HepG2 (cell line): ENCODE results near the gene FBXO9. TPM values are rescaled to one million over a fixed set of nuclear protein-coding genes. Genes with fewer than 3 reads are reported as not detected.

Experiments used
- AGO1 ChIP-seq: fragments of 200-400 bp; formaldehyde crosslinking; IDR thresholded peaks from 2 replicates; pipeline ENCODE4 v1.6.1; 2017; ENCODE audit warnings: mild to moderate bottlenecking, low read depth, low read length, moderate library complexity; ENCODE audit not compliant: poor library complexity, severe bottlenecking
- CERS6 ChIP-seq: sonication (generic); formaldehyde crosslinking; IDR thresholded peaks from 2 replicates; pipeline ENCODE4 v1.5.0; 2020; ENCODE audit warnings: missing genetic modification reagents
- DNMT1 ChIP-seq: sonication (generic); formaldehyde crosslinking; IDR thresholded peaks from 2 replicates; pipeline ENCODE4 v1.5.1; 2020; ENCODE audit warnings: mild to moderate bottlenecking, missing genetic modification reagents
- EHMT2 ChIP-seq: fragments of 200-600 bp; sonication (generic); IDR thresholded peaks from 2 replicates; pipeline ENCODE4 v1.7.0; 2017; ENCODE audit warnings: antibody characterized with exemption, low read depth, low read length, borderline replicate concordance
- FOXP1 ChIP-seq, 2 experiments: fragments of 450-650 bp in 1 of 2; IDR thresholded peaks; 2 replicates each; pipeline ENCODE4 v1.6.1; 2017 to 2018; ENCODE audit warnings: antibody characterized with exemption in 1 of 2
- HCFC1 ChIP-seq: fragments of 150-350 bp; IDR thresholded peaks from 2 replicates; pipeline ENCODE4 v1.6.1; 2014; ENCODE audit warnings: low read depth, low read length
- NCOA1 ChIP-seq: sonication (generic); formaldehyde crosslinking; IDR thresholded peaks from 2 replicates; pipeline ENCODE4 v1.9.0; 2021; ENCODE audit warnings: missing genetic modification reagents
- RBFOX2 ChIP-seq: fragments of 200-400 bp; formaldehyde crosslinking; IDR thresholded peaks from 2 replicates; pipeline ENCODE4 v1.6.1; 2017; ENCODE audit warnings: low read depth, mild to moderate bottlenecking, low read length
- SMARCC2 ChIP-seq: fragments of 450-650 bp; IDR thresholded peaks from 2 replicates; pipeline ENCODE4 v1.6.1; 2017; ENCODE audit warnings: antibody characterized with exemption, mild to moderate bottlenecking
- SRSF1 ChIP-seq: fragments of 200-400 bp; formaldehyde crosslinking; optimal IDR thresholded peaks from 2 replicates; pipeline ENCODE3; 2017; ENCODE audit warnings: mild to moderate bottlenecking, low read depth, low read length, moderate library complexity
- STAT6 ChIP-seq: sonication (generic); formaldehyde crosslinking; IDR thresholded peaks from 2 replicates; pipeline ENCODE4 v1.4.0; 2020; ENCODE audit warnings: missing genetic modification reagents, mild to moderate bottlenecking, borderline replicate concordance
- THAP7 ChIP-seq: sonication (generic); formaldehyde crosslinking; IDR thresholded peaks from 2 replicates; pipeline ENCODE4 v1.8.1; 2023; ENCODE audit warnings: mild to moderate bottlenecking, missing genetic modification reagents
- XRCC5 ChIP-seq: fragments of 200-400 bp; formaldehyde crosslinking; optimal IDR thresholded peaks from 2 replicates; pipeline ENCODE3; 2017; ENCODE audit warnings: mild to moderate bottlenecking, low read length
- ZKSCAN8 ChIP-seq: IDR thresholded peaks from 2 replicates; pipeline ENCODE4 v1.6.1; 2016; ENCODE audit warnings: borderline replicate concordance, missing genetic modification reagents, missing compliant biosample characterization
- ZNF3 ChIP-seq: IDR thresholded peaks from 2 replicates; pipeline ENCODE4 v1.7.0; 2017; ENCODE audit warnings: inconsistent platforms
- ZNF362 ChIP-seq: sonication (generic); formaldehyde crosslinking; IDR thresholded peaks from 2 replicates; pipeline ENCODE4 v1.4.0; 2020; ENCODE audit warnings: missing genetic modification reagents, mild to moderate bottlenecking, borderline replicate concordance
- ZNF441 ChIP-seq: sonication (generic); formaldehyde crosslinking; IDR thresholded peaks from 2 replicates; pipeline ENCODE4 v1.7.0; 2021; ENCODE audit warnings: missing genetic modification reagents, borderline replicate concordance
- ZNF496 ChIP-seq: sonication (generic); formaldehyde crosslinking; IDR thresholded peaks from 2 replicates; pipeline ENCODE4 v1.8.1; 2023; ENCODE audit warnings: mild to moderate bottlenecking, moderate library complexity, missing genetic modification reagents; ENCODE audit not compliant: insufficient replicate concordance
- ZNF512B ChIP-seq: sonication (generic); formaldehyde crosslinking; IDR thresholded peaks from 2 replicates; pipeline ENCODE4 v1.5.1; 2020; ENCODE audit warnings: missing genetic modification reagents, mild to moderate bottlenecking, borderline replicate concordance
- ZSCAN20 ChIP-seq: sonication (generic); formaldehyde crosslinking; IDR thresholded peaks from 2 replicates; pipeline ENCODE4 v1.4.0; 2020; ENCODE audit warnings: missing genetic modification reagents, mild to moderate bottlenecking, borderline replicate concordance
- polyA plus RNA-seq, 8 experiments: library from polyadenylated mRNA; depleted of rRNA in 3 of 8; stranded (reverse) in 7 of 8; unstranded in 1 of 8; fragments of >200 nt; fragmentation: Illumina TruSeq in 4 of 8; extraction: Trizol in 4 of 8; gene quantifications; 2 replicates each; pipeline versions ENCODE4 v1.2.1 to v1.2.3, GENCODE V29; 2011 to 2016; ENCODE audit warnings: low read depth in 4 of 8, missing spikeins in 1 of 8, mixed read lengths in 1 of 8; ENCODE audit not compliant: insufficient read depth in 1 of 8
- total RNA-seq, 5 experiments: library from RNA; depleted of rRNA; stranded (reverse); fragments of >200 nt; fragmentation: Illumina TruSeq; extraction: Trizol; gene quantifications; 2 replicates each; pipeline ENCODE4 v1.2.3, GENCODE V29; 2016; ENCODE audit warnings: low read depth in 1 of 5

FBXO9 gene
- total and polyA plus RNA-seq, 2 of the 13 experiments (the other 11 are each of a cell fraction or from before 2014, with no cell fraction given): 64.3 to 98.4 TPM

- TF ChIP-seq STAT6 (CRISPR knock-in tag): peak; percentile 70; the same call in 1 of the 2 replicates
- TF ChIP-seq CERS6: 0 out of 2 replicates have a peak, but pooled peaks have one; percentile 18
- no peak for TF ChIP-seq SMARCC2
- peak; percentile 26; the same call in 1 of the 2 replicates for TF ChIP-seq ZNF441 (CRISPR knock-in tag)
- TF ChIP-seq DNMT1: peak; percentile 51
- 0 out of 2 replicates have a peak, but pooled peaks have one; percentile 15 for TF ChIP-seq ZKSCAN8 (CRISPR knock-in tag)
- no peak; the same call in 1 of the 2 replicates for TF ChIP-seq HCFC1
- TF ChIP-seq RBFOX2: peak; percentile 94
- no peak for TF ChIP-seq FOXP1 (IDR thresholded peaks at IDR 0.05)
- TF ChIP-seq FOXP1 (CRISPR knock-in tag; IDR thresholded peaks at IDR 0.05): no peak
- TF ChIP-seq AGO1: peak; percentile 18
- 0 out of 2 replicates have a peak, but pooled peaks have one; percentile 32 for TF ChIP-seq THAP7 (CRISPR knock-in tag)
- TF ChIP-seq XRCC5: no peak
- TF ChIP-seq NCOA1 (CRISPR knock-in tag): peak; percentile 71
- TF ChIP-seq ZNF512B (CRISPR knock-in tag): no peak
- TF ChIP-seq ZSCAN20 (CRISPR knock-in tag): 0 out of 2 replicates have a peak, but pooled peaks have one; percentile 23
- TF ChIP-seq SRSF1: peak; percentile 45
- TF ChIP-seq ZNF362: no peak
- TF ChIP-seq EHMT2: no peak
- no peak for TF ChIP-seq ZNF496 (CRISPR knock-in tag)
- no peak for TF ChIP-seq ZNF3
These were observed at the start of gene FBXO9 (continued) for GRCh38 chr6:53065266-53066076.
